Measurements from ENCODE around the gene KRTDAP.
"Not testable (repeated sequence)": the region's sequence is repeated elsewhere in the genome, so short reads cannot be mapped to it uniquely, and the experiment has no call there.

KRTDAP gene

DNA sequence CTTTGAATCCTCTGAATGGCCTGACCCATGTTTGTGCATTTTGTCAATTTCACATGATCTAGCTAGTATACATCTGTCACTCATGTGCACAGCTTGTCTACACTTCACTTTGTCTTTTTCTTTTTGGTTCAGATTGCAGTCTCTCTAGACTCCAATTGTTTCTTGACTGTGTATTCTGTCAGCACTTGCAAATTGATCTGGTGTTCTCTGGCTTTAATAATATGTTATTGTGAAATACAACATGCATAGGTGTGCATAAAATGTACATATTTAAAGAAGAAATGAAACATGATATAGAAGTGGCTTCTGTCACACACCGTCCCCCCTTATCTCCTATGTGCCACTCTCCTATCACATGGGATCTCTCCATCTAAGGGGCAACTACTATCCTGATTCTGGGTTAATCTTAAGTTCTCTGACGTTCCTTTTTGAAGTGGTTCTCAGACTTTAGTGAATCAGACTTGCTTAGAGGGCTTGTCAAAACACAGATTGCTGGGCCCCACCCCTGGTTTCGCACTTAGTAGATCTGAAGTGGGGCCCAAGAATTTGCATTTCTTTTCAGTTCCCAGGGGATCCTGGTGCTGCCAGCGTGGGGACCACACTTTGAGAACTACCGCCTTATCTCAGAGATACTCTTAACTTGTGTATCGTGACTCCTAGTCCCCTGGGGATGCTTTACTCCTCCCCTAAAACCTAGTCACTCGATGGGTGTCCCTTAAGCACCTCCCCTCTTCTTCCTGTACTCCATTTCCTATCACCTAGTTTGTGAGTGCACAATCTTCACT lies 5.8 kb downstream of the KRTDAP start:
- no peak for DNase-seq (ENCODE audit: low read depth, low spot score)

DNA sequence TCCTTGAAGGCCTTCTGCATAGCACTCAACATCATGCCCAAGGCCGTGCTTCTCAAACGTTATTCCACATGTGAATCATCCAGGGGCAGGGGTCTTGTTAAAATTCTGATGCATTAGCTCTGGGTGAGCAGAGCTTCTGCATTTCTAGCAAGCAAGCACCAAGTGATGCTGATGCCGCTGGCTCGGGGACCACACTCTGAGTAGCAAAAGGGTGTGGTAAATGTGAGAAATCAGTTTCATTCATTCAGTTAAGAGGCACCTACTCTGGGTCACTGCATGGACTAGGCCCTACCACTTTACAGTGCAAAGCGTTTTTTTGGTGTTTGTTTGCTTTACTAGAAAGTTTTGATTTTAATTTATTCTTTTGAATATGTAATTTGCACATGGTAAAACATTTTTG lies 7.2 kb downstream of the KRTDAP start:
- DNase-seq (ENCODE audit: low read depth, low spot score), result no peak

DNA sequence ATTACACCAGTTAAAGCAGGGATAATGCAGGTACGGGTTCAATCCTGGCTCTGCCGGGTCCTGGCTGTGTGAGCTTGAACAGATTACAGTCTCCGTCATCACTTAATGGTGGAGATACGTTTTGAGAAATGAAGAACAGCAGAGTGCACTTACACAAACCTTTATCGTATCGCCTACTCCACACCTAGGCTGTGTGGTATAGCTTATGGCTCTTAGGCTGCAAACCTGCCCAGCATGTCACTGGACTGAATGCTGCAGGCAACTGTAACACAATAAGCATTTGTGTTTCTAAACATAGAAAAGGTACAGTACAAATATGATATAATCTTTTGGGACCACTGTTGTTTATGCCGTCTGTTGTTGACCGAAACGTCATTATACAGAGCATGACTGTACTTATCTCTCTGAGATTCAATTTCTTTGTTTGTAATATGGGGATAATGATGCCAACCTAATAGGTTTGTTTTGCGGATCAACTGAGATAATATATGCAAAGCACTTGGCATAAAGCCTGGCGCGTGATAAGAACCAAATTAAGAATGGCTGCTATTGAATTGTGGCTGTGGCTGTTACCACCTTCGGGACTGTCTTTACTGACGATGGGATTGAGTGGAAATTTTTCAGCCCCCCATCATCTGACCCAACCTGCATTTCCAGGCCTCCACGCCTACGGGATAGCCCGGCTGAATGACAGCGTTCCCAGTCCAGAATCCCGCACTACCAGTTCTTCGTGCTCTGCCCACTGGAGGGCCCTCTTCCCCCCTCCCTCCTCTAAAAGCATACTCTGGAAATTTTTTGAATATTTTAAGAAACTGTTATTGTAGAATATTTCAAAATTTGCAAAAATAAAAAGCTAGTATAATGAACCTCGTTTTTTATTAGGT lies 11.2 kb downstream of the KRTDAP start:
- no peak for DNase-seq (ENCODE audit: low read depth, low spot score)

DNA sequence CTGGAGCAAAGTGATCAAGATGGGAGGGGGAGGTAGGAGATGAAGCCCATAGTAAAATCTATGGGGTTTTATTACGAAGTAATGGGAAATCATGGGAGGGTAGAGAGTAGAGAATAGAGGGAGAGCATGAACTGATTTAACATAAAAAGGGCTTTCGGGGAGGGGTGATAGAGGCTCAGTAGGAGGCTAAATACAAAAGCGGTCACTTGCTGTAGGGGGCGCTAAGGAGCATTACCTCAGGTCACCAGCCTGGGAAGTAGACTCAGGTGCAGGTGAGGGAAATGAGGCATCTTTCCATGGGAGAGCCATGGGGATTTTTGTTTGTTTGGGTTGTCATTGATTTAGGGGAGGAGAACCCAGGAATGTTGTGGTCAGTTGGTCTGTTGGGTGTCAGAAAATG lies 14.1 kb downstream of the KRTDAP start:
- no peak for DNase-seq (ENCODE audit: low read depth, low spot score)

DNA sequence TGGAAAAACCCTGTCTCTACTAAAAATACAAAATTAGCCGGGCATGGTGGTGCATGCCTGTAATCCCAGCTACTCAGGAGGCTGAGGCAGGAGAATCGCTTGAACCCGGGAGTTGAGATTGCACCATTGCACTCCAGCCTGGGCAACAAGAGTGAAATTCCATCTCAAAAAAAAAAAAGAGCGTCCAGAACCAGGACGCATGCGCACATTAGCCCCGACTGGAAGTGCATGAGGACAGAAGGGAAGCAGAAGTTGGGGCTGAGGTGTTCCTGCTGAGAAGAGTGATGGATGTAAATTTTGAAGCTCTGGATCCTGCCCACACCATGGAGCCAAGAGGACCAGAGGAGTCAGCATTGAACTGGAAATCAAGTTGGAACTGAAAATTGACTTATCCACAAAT lies 15.7 kb downstream of the KRTDAP start:
- not testable (repeated sequence) for DNase-seq (ENCODE audit: low read depth, low spot score)

GRCh38 chr19:35474104-35474503 lies 16.2 kb downstream of the KRTDAP start:
- no peak for DNase-seq (ENCODE audit: low read depth, low spot score)

DNA sequence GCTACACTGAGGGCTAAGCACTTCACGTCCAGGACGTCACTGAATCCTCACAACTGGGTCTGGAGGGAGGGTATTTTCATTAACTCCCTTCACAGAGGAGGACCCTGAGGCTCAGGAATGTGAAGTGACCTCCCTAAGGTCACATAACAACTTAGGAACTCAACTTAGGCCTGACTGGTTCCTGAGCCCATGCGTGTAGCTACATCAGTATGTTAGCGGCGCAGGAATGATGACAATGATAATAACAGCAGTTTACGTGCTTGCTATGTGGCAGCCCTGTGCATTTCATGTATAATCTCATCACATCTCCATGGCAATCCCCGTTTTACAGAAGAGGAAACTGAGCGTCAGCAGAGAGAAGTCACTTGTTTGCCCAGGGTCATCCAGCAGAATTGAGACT lies 18.3 kb downstream of the KRTDAP start:
- no peak for DNase-seq (ENCODE audit: low read depth, low spot score)

DNA sequence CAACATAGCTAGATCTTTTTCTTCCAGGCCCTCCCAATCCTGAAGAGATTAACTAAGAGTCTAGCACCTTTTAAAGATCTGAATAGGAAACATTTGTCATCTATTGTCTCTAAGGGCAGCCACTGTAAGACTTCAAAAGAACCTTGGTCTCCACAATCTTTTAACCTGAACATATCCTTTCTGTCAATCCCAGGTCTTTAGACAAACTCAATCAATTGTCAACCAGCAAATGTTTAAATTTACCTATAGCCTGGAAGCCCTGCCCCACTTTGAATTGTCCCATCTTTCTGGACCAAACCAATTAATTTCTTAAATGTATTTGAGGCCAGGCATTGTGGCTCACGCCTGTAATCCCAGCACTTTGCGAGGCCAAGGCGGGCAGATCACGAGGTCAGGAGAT lies 19.2 kb downstream of the KRTDAP start:
- DNase-seq (ENCODE audit: low read depth, low spot score), result not testable (repeated sequence)

- no peak for DNase-seq (ENCODE audit: low read depth, low spot score)
These were observed 20.1 kb downstream of the KRTDAP start for GRCh38 chr19:35470128-35470527.

DNA sequence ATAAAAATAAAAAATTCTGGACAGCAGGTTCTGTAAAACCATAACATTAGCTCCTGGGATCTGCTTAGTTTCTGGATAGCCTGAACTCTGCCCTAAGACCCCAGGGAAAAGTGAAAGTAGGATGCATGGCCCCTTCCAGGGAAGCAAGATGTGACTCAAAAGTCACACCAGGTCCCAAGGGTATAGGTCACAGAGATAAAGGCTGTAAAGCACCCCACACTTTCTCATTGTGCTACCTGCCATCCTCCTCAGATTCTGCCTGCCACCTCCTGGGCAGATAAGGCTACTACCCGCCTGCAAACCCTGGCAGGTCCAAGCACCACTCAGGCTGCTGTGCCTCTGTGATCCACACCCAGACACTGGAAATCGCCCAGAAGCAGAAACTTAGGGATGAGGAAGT lies 21.6 kb downstream of the KRTDAP start:
- DNase-seq (ENCODE audit: low read depth, low spot score), result no peak

GRCh38 chr19:35466259-35466658 lies 24.0 kb downstream of the KRTDAP start:
- DNase-seq (ENCODE audit: low read depth, low spot score), result no peak

- not testable (repeated sequence) for DNase-seq (ENCODE audit: low read depth, low spot score)
These were observed 27.3 kb downstream of the KRTDAP start for GRCh38 chr19:35462956-35463355.

- no peak for DNase-seq (ENCODE audit: low read depth, low spot score)
These were observed 27.7 kb downstream of the KRTDAP start for GRCh38 chr19:35462476-35462953.

GRCh38 chr19:35461788-35462187 lies 28.5 kb downstream of the KRTDAP start:
- not testable (repeated sequence) for DNase-seq (ENCODE audit: low read depth, low spot score)

- DNase-seq (ENCODE audit: low read depth, low spot score), result no peak
These were observed 29.2 kb downstream of the KRTDAP start for GRCh38 chr19:35461060-35461459.

DNA sequence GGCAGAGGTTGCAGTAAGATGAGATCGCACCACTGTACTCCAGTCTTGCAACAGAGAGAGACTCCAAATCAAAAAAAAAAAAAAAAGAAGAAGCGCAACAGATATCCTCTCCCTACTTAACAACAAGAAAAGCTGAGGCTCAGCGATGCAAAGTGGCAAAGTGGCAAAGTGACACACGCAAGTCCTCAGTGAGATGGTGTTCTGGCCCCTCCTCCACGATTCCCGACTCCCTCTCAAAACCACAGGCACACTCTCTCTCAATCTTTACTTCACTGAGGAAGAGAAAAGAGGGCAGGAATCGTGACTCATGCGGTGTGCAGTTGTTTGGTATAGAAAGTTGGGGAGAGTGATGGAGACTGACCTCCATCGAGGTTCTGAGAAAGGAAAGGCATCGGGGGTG lies 29.7 kb downstream of the KRTDAP start:
- no peak for DNase-seq (ENCODE audit: low read depth, low spot score)

GRCh38 chr19:35459414-35460082 lies 30.7 kb downstream of the KRTDAP start:
- no peak for DNase-seq (ENCODE audit: low read depth, low spot score)

- DNase-seq (ENCODE audit: low read depth, low spot score), result no peak
These were observed 31.4 kb downstream of the KRTDAP start for GRCh38 chr19:35458731-35459391.

- no peak for DNase-seq (ENCODE audit: low read depth, low spot score)
These were observed 32.1 kb downstream of the KRTDAP start for GRCh38 chr19:35458192-35458591.

DNA sequence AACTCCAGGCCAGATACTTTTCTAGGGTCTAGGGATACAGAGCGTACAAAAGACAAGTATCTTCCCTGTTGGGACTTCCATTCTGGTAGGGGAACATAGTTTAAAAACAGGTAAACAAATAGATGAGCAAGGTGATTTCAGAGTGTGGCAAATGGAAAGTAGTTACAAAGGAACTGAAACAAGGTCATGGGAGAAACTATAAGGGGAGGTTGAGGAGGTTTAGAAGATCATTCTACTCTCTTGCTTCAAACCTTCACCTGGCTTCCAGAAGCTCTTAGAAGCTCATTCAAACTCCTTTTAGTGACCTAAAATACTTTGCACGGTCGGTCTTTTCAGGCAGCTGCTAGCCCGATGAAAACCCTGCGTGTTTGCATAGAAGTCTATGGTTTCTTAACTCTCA lies 33.1 kb downstream of the KRTDAP start:
- no peak for DNase-seq (ENCODE audit: low read depth, low spot score)

DNA sequence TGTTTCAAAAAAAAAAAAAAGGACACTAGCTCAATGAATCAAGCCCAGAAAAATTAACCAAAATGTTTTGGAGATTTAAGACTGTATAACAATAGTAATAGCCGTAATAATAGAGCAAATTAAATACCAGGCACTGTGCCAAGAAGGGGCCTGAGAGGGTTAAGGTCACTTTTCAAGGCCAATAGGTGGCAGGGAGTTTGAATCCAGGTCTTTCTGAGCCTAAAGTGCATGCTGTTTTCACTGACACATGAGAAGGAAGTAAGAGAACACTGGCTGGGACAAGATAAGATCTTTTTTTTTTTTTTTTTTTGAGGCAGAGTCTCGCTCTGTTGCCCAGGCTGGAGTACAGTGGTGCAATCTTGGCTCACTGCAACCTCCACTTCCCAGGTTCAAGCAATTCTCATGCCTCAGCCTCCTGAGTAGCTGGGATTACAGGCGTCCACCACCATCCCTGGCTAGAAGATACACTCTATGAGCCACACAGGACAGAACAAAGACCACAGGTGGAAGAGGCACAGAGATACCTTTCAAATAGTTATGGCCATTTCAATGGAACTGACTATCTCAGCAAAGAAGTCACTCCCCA lies 34.6 kb downstream of the KRTDAP start:
- DNase-seq (ENCODE audit: low read depth, low spot score), result no peak

Data from brain pericyte (primary cell).